Caki2 (cell line): ENCODE data around the gene LYZL2. TPM values are rescaled to one million over a fixed set of nuclear protein-coding genes. Genes with fewer than 3 reads are reported as not detected.
A peak's percentile ranks its signal among the peaks of the same experiment; 100 is the strongest.
"Not testable (repeated sequence)": the region's sequence is repeated elsewhere in the genome, so short reads cannot be mapped to it uniquely, and the experiment has no call there.

Experiments used
- DNase-seq: peaks from one replicate; pipeline ENCODE4 v3.0.0-alpha.2; 2015; ENCODE audit warnings: low read depth
- in situ Hi-C: cut with HindIII; loops from 2 replicates; pipeline ENCODE4 v1.10.0; 2016; ENCODE audit warnings: low sequenced_read_pairs, low pct_unique_long_range_greater_than_20kb, mixed read lengths
- total RNA-seq: library from RNA; depleted of rRNA; stranded (reverse); fragments of >200 nt; shearing (Covaris generic); gene quantifications from 2 replicates; pipeline ENCODE4 v1.2.3, GENCODE V29; 2014; ENCODE audit warnings: low replicate concordance

The LYZL2 gene
- total RNA-seq, 1 experiment from 2014 or later: not detected

DNA sequence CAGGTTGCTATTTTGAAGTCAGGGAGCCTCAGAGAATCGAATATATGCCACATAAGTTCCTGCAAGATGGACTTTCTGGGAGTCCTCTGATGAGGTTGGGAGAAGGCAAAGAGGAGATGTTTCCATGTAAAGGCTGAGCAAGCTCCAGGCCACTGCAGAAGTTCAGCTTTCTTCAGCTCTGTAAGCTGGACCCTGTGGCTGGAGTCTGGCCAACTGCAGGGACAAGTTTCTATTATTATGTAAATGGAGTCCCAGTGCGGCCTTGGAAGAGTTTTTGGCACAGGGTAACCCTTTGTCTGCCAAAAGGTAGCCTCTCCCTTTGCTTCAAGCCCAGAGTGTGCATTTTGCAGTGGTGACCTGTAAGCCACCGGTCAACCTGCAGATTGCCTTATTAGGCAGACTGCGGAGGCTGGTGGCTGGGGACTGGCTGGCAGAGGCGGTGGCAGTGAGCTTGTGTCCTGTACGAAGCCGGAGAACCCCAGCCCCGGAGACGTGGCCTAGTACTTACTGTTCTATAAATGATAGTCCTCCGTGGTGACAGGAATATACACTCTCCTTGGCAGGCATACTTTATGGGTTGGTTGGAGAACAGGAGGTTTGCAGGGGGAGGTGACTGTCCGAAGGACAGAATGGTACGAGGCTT lies 14.1 kb upstream of the LYZL2 start:
- in situ Hi-C loops, DNase-seq: not testable (repeated sequence)

GRCh38 chr10:30642856-30643255 lies 13.3 kb upstream of the LYZL2 start:
- DNase-seq, in situ Hi-C loops: not testable (repeated sequence)

- in situ Hi-C loops: no loop called here
- DNase-seq: peak; percentile 26
These were observed 10.6 kb upstream of the LYZL2 start for GRCh38 chr10:30639946-30640786.

- peak; percentile 68 for DNase-seq
- in situ Hi-C loops: no loop called here
These were observed 8.4 kb upstream of the LYZL2 start for GRCh38 chr10:30637881-30638467.

DNA sequence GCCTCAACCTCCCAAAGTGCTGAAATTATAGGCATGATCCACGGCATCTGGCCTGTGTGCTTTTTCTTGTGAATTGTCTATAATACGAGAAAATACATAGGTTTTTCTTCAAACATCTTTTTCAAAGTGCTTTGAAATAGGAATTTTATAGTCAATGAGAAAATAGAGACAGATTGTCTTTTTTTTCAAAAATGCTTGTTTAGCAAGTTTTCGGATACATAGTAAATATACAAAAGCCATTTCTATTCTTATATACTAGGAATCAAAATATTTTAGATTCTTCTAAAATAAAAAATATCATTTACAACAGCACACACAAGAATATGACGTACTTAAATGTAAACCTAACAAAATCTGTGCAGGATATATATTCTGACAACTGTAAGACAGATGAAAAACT lies 1.6 kb upstream of the LYZL2 start:
- DNase-seq: no peak
- in situ Hi-C loops: no loop called here

DNA sequence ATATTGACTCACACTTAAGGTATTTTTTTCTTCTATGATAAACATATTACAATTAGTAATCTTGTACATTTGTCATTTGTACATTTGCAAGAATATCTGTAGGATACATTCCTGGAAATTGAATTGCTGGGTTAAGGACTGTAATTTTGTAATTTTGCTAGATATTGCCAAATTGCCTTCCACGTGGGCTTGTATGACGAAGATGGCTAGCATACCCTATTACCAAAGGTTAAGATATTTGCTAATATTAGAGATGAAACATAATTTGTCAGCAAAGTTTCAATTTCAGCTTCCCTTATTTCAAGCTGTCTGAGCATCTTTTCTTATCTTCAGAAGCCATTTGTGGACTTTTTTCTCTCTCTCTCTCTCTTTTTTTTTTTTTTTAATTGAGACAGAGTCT lies 1.0 kb upstream of the LYZL2 start:
- in situ Hi-C loops: no loop called here
- DNase-seq: no peak

DNA sequence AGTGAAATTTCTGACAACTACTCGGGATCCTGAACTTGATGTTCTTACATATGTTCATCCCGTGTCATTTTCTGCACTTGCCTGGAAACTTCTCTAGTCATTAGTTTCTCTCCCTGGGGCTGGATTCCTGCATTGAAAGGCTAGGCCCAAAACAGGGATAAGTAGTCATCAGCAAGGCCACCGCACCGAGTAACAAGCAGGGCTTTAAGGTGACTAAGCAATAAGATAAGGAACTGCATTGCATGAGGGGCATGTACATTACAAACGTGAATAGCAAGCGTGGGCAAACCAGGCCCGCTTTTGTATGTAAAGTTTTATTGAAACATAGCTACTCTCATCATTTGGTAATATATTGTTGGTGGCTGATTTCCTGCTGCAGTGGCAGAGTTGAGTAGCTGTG lies 977 bp downstream of the LYZL2 start:
- in situ Hi-C loops: not testable (repeated sequence)

GRCh38 chr10:30626837-30627236 lies 2.7 kb downstream of the LYZL2 start:
- DNase-seq, in situ Hi-C loops: not testable (repeated sequence)

More for the DNA sequence above, 977 bp downstream of the LYZL2 start:
- not testable (repeated sequence) for DNase-seq

- DNase-seq, in situ Hi-C loops: not testable (repeated sequence)
These were observed 3.4 kb downstream of the LYZL2 start for GRCh38 chr10:30626196-30626595.

GRCh38 chr10:30625080-30625479 lies 4.5 kb downstream of the LYZL2 start:
- no peak for DNase-seq
- in situ Hi-C loops: no loop called here

- in situ Hi-C loops: no loop called here
- no peak for DNase-seq
These were observed 9.6 kb downstream of the LYZL2 start for GRCh38 chr10:30619966-30620365.

DNA sequence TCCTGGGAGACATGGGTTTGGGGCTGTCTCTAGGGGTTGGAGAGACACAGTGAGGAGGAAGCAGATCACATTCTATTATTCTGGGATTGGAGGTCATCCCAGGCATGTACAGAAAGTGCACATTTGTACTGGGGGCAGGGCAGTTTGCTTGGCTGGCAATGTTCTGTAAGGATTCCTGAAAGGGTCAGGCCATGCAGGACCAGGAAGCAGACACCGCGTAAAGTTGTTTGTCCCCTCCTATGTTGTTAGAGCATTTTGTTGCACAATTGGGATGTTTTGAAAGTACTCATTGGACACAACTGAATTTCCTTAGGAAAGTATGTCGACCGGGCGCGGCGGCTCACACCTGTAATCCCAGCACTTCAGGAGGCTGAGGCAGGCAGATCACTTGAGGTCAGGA lies 12.5 kb downstream of the LYZL2 start:
- in situ Hi-C loops: no loop called here
- no peak for DNase-seq

DNA sequence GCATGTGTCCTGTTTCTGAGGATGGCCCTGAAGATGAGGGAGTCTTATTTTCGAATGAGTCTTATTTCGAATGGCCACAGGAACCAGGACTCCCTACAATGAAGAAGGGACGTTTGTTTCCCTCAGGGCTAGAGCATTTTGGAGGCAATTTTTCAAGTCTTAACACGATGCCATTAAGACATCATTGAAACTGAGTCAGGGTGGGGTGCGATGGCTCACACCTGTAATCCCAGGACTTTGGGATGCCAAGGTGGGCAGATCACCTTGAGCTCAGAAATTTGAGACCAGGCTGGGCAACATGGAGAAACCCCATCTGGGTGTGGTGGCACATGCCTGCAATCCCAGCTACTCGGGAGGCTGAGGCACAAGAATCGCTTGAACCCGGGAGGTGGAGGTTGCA lies 18.5 kb downstream of the LYZL2 start:
- in situ Hi-C loops, DNase-seq: not testable (repeated sequence)

GRCh38 chr10:30607814-30608213 lies 21.7 kb downstream of the LYZL2 start:
- DNase-seq: no peak
- in situ Hi-C loops: no loop called here

- in situ Hi-C loops: no loop called here
These were observed 23.2 kb downstream of the LYZL2 start for GRCh38 chr10:30606313-30606712.

DNA sequence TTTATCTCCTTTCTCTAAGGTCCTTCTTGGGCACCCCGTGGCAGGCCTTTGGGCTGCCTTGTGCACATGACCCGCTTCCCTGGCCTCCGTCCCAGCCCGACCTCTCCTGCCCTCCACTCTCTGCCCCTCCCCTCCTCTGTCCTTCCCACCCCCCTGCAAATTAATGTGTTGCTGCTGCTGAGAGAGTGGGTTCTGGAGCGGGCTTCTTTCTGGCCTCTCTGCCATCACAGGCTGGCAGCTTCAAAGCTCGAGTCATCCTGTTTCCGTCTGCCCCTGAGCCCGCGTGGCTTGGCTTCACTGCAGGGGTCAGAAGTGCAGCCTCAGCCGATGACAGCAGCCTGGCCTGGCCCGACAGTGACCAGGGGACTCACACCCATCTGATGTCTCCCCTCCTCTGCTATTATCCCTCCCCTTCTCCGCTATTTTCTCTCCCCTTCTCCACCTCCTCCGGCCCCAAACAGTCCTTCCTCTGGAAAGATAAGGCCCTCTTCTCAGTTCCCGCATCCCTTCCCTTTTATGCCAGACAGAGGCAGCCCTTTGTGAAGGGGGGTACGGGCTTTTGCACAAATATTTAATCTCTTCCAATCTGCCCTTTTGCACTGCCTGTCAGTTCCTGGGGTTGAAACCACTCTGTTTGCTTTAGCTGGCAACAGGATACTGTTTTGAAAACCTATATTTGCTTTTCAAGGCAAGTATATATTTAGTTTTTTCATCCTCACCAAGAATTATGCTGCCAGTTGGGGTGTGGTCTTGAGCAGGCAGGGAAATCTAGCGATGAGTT lies 24.0 kb downstream of the LYZL2 start:
- in situ Hi-C loops, DNase-seq: not testable (repeated sequence)

More at GRCh38 chr10:30606313-30606712, 23.2 kb downstream of the LYZL2 start:
- no peak for DNase-seq

GRCh38 chr10:30603589-30603988 lies 26.0 kb downstream of the LYZL2 start:
- DNase-seq: no peak
- in situ Hi-C loops: no loop called here

- no peak for DNase-seq
- in situ Hi-C loops: no loop called here
These were observed 26.8 kb downstream of the LYZL2 start for GRCh38 chr10:30602747-30603146.
